Right lobe of liver (tissue), 4 donors: ENCODE measurements around the gene HSPB6.

Experiments
- CTCF ChIP-seq, 4 donors: fragments of 200-600 bp in 3 of 4; fragments of 450-650 bp in 1 of 4; IDR thresholded peaks; one replicate each; pipeline versions ENCODE4 v1.5.1 to v1.8.0; 2016 to 2022; ENCODE audit warnings: antibody characterized with exemption in 4 of 4, mild to moderate bottlenecking in 2 of 4
- POLR2A ChIP-seq: fragments of 450-650 bp; IDR thresholded peaks from one replicate; pipeline ENCODE4 v1.6.1; 2017; ENCODE audit warnings: antibody characterized with exemption, mild to moderate bottlenecking
- donor health status: DM: no; HTN: no; CAD: no.
- donor health status: DM: no; HTN: no; CAD: no.
- donor health status: DM: no; HTN: yes; CAD: no.

DNA sequence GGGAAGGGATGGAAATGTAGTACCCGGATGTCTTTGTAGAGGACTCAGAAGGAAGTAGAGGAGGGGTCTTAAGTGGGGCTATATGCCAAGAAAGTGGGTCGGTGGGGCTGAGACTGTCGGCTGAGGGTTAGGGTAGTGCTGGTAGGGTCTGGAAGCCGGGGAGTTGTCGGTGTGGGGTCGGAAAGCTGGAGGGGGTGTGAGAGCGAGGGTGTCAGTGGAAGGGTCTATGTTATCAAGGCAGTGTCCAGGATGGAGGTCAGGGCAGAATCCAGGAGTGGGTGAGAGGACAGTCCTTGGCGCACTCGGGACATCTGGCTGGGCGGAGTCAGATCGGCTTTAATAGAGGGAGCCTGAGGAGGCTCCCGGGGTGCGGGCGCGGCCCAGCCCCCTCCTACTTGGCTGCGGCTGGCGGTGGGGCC lies 1.7 kb downstream of the HSPB6 start:
- TF ChIP-seq POLR2A (no peak), CTCF (IDR thresholded peaks at IDR 0.05) (no peak)
